SU-DHL-6 (cell line): ENCODE measurements around the gene FIGNL2.

Experiments used
- H2AFZ ChIP-seq: fragments of 200-600 bp; sonication (generic); 2 replicates; pipeline ENCODE4 v1.6.1; 2014; ENCODE audit warnings: low read depth, mild to moderate bottlenecking, moderate library complexity, mixed read lengths, antibody characterized with exemption, low read length; ENCODE audit not compliant: severe bottlenecking
- H3F3A ChIP-seq: fragments of 200-600 bp; shearing (Covaris generic); 2 replicates; pipeline ENCODE4 v1.6.0; 2016; ENCODE audit warnings: antibody characterized with exemption, mild to moderate bottlenecking; ENCODE audit not compliant: insufficient read depth
- H3K27ac ChIP-seq: fragments of 200-600 bp; sonication (generic); 2 replicates; pipeline ENCODE4 v1.5.1; 2016; ENCODE audit warnings: low read depth, mild to moderate bottlenecking, low read length, moderate library complexity, mixed read lengths
- H3K27me3 ChIP-seq: fragments of 200-600 bp; sonication (generic), shearing (Covaris generic); 2 replicates; pipeline ENCODE4 v1.6.0; 2014; ENCODE audit warnings: mild to moderate bottlenecking, low read length
- H3K36me3 ChIP-seq: fragments of 200-600 bp; sonication (generic); 2 replicates; pipeline ENCODE4 v1.6.1; 2014; ENCODE audit warnings: mild to moderate bottlenecking, low read length, mixed read lengths
- H3K4me2 ChIP-seq: fragments of 300-600, 200-600 bp; shearing (Covaris generic), sonication (generic); 2 replicates; pipeline ENCODE4 v1.6.0; 2014; ENCODE audit warnings: low read length, low read depth, mild to moderate bottlenecking; ENCODE audit not compliant: poor library complexity, severe bottlenecking
- H3K4me3 ChIP-seq: fragments of 200-600 bp; sonication (generic); 2 replicates; pipeline ENCODE4 v1.5.1; 2014; ENCODE audit warnings: antibody characterized with exemption, low read length, mild to moderate bottlenecking, mixed read lengths; ENCODE audit not compliant: insufficient read depth, poor library complexity, severe bottlenecking
- H3K79me2 ChIP-seq: fragments of 200-600 bp; sonication (generic); 2 replicates; pipeline ENCODE4 v1.6.1; 2014; ENCODE audit warnings: mild to moderate bottlenecking, low read length, moderate library complexity; ENCODE audit not compliant: insufficient read depth
- H3K9ac ChIP-seq: fragments of 200-600 bp; sonication (generic); 2 replicates; pipeline ENCODE4 v1.7.0; 2014; ENCODE audit warnings: mild to moderate bottlenecking, low read length
- H3K9me2 ChIP-seq: fragments of 200-600 bp; sonication (generic); replicated peaks from 2 replicates; pipeline ENCODE4 v1.6.1; 2014; ENCODE audit warnings: low read length; ENCODE audit not compliant: insufficient read depth
- H3K9me3 ChIP-seq: fragments of 200-600 bp; sonication (generic); 2 replicates; pipeline ENCODE4 v1.6.1; 2014; ENCODE audit warnings: low read length, mixed read lengths; ENCODE audit not compliant: insufficient read depth
- H4K20me1 ChIP-seq: fragments of 200-600 bp; sonication (generic); 2 replicates; pipeline ENCODE4 v1.6.1; 2014; ENCODE audit warnings: low read depth, mild to moderate bottlenecking, antibody characterized with exemption, low read length, moderate library complexity, mixed read lengths
- EZH2phosphoT487 ChIP-seq: fragments of 200-600 bp; sonication (generic), shearing (Covaris generic); conservative IDR thresholded peaks from 2 replicates; pipeline ENCODE4 v1.6.1; 2018; ENCODE audit warnings: mild to moderate bottlenecking, antibody characterized with exemption, low read length, moderate library complexity, mixed read lengths
- TF ChIP-seq, protein P1 (sequence below): fragments of 200-600 bp; sonication (generic); IDR thresholded peaks from one replicate; pipeline ENCODE4 v1.5.1; 2017; ENCODE audit warnings: antibody characterized with exemption, mild to moderate bottlenecking, low read length, moderate library complexity; ENCODE audit not compliant: insufficient read depth, poor library complexity, severe bottlenecking

FIGNL2 gene

DNA sequence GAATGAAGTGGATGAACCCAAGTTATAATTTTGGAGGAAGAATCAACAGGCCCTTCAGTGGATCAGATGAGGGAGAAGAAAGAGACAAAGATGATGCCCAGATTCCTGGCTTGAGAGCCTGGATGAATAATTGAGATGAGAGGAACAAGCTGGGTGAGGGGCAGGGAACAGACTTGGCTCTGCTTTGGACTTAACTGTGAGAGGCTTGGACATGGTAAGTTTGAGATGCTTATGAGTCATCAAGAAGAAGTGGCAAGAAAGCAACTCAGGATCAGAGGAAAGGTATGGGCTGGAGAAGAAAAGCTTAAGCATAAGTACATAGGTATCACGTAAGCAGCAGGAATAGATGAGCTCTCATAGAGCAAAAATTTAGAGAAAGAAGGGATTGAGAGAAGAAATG is 55.3 kb downstream of the FIGNL2 start:
- H3K27ac ChIP-seq = no peak overlapping the region
- H2AFZ ChIP-seq = no peak overlapping the region
- no peaks in the 10 kb centered on the region for H3K36me3 ChIP-seq
- H3K4me2 ChIP-seq = no peak overlapping the region
- no peaks in the 10 kb centered on the region for H3K27me3 ChIP-seq
- no peaks in the 10 kb centered on the region for H3K9me2 ChIP-seq
- H3F3A ChIP-seq = no peaks in the 10 kb centered on the region
- H3K4me3 ChIP-seq = no peak overlapping the region
- H3K79me2 ChIP-seq = no peaks in the 10 kb centered on the region
- H4K20me1 ChIP-seq = no peaks in the 10 kb centered on the region
- no peaks in the 10 kb centered on the region for H3K9me3 ChIP-seq
- TF ChIP-seq, protein P1, sequence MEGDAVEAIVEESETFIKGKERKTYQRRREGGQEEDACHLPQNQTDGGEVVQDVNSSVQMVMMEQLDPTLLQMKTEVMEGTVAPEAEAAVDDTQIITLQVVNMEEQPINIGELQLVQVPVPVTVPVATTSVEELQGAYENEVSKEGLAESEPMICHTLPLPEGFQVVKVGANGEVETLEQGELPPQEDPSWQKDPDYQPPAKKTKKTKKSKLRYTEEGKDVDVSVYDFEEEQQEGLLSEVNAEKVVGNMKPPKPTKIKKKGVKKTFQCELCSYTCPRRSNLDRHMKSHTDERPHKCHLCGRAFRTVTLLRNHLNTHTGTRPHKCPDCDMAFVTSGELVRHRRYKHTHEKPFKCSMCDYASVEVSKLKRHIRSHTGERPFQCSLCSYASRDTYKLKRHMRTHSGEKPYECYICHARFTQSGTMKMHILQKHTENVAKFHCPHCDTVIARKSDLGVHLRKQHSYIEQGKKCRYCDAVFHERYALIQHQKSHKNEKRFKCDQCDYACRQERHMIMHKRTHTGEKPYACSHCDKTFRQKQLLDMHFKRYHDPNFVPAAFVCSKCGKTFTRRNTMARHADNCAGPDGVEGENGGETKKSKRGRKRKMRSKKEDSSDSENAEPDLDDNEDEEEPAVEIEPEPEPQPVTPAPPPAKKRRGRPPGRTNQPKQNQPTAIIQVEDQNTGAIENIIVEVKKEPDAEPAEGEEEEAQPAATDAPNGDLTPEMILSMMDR = no peak
- TF ChIP-seq EZH2phosphoT487 = no peak
- H3K9ac ChIP-seq = no peak overlapping the region

DNA sequence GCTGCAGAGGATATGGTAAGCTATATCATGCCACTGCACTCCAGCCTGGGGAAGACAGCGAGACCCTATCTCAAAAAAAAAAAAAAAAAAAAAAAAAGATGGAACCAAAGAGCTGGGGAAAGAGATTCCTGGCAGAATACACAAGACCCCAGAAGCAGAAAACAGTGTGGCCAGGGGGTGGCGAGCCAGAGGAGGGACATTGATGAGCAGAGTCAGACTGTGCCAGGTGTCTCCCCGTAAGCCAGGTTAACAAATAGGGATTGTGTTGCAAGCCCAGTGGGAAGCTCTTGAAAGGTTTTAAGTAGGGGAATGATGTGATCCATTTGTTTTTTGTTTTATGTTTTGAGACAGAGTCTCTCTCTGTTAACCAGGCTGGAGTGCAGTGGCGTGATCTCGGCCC is 56.1 kb downstream of the FIGNL2 start:
- Histone ChIP-seq H3K9me2 (no peaks in the 10 kb centered on the region), H3K4me2 (no peak overlapping the region), H3K9me3 (no peaks in the 10 kb centered on the region), H3K79me2 (no peaks in the 10 kb centered on the region), H2AFZ (no peak overlapping the region), H3F3A (no peaks in the 10 kb centered on the region), H3K36me3 (no peaks in the 10 kb centered on the region), H3K27me3 (no peaks in the 10 kb centered on the region), H4K20me1 (no peaks in the 10 kb centered on the region), H3K4me3 (no peak overlapping the region), H3K9ac (no peak overlapping the region), H3K27ac (no peak overlapping the region)
- no peak for TF ChIP-seq EZH2phosphoT487
- TF ChIP-seq, protein P1 = no peak

DNA sequence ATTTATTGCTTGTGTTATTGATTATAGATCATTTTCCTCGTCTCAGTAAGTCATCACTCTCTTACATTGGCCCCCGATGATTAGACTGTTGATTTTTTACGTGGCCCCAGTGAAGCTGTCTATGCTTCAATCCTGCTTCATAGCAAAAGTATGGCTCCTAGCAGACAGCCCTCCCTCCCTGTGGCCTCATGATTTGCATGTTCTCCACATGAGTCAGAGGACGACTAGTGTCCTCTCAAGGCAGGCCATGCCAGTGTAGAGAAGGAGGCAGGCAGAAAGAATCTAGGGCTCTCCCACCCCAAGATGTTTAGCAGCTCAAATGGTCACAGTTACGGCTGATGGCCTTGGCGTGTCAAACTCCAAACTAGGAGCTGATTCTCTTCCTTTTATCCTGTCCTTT is 59.6 kb downstream of the FIGNL2 start:
- Histone ChIP-seq H3K9me2 (no peaks in the 10 kb centered on the region), H4K20me1 (no peaks in the 10 kb centered on the region), H3K27me3 (no peaks in the 10 kb centered on the region), H3K79me2 (no peaks in the 10 kb centered on the region), H3K4me3 (no peak overlapping the region), H3K9ac (no peak overlapping the region), H3K36me3 (no peaks in the 10 kb centered on the region), H2AFZ (no peak overlapping the region), H3K27ac (no peak overlapping the region), H3K4me2 (no peak overlapping the region), H3K9me3 (no peaks in the 10 kb centered on the region), H3F3A (no peaks in the 10 kb centered on the region)
- no peak for TF ChIP-seq EZH2phosphoT487
- TF ChIP-seq, protein P1 = no peak

DNA sequence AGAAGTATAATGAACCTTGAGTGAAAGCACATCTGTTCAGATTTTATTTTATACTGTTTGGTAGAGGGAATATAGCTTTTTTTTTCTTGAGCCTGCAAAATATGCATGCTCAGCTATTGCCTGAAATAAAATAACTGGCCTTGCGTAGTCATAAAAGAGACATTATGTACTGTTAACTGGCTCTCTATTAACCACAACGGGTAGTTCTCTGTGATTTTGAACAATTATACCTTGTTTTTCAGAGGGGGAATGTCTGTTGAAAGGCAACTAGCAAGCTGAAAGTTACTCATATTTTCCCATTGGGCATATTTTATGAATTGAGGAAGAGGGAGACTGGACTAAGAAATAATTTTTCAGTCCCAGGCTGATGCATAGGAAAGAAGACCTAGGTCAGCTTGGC is 62.6 kb downstream of the FIGNL2 start:
- Histone ChIP-seq H4K20me1 (no peaks in the 10 kb centered on the region), H3K4me3 (no peak overlapping the region), H3K27me3 (no peaks in the 10 kb centered on the region), H3K27ac (no peak overlapping the region), H2AFZ (no peak overlapping the region), H3K9me3 (no peaks in the 10 kb centered on the region), H3K79me2 (no peaks in the 10 kb centered on the region), H3K9ac (no peak overlapping the region), H3K4me2 (no peak overlapping the region), H3K9me2 (no peaks in the 10 kb centered on the region), H3K36me3 (no peaks in the 10 kb centered on the region), H3F3A (no peaks in the 10 kb centered on the region)
- TF ChIP-seq EZH2phosphoT487 = no peak
- TF ChIP-seq, protein P1 = no peak
